ENCODE measurements around the gene TIRAP. TPM values are rescaled to one million over a fixed set of nuclear protein-coding genes. Genes with fewer than 3 reads are reported as not detected.

The TIRAP gene
- total RNA-seq: 1.7 and 5.7 TPM in 2 replicates

GRCh38 chr11:126282736-126283591 lies at the start of gene TIRAP:
Gene TIRAP (plus strand): TSS chr11:126283093. CDS start chr11:126290895, 7,802 bp downstream.

GRCh38 chr11:126268708-126269579 lies 13.9 kb upstream of the TIRAP start, which contains the start of the genes FOXRED1 and SRPRA:
Gene FOXRED1 (plus strand): TSS chr11:126269154. CDS start chr11:126269207, 53 bp downstream.
Gene SRPRA (minus strand): TSS chr11:126268895. CDS start chr11:126268804, 91 bp downstream.

GRCh38 chr11:126303623-126304456 lies 20.9 kb downstream of the TIRAP start, which contains the start of gene DCPS:
Gene DCPS (plus strand): TSS chr11:126304060. CDS start chr11:126304081, 21 bp downstream.

Other genes starting within 250 kb of the TIRAP start
- gene CDON, start 220.2 kb upstream of the TIRAP start, total RNA-seq: 0.58 and 1.8 TPM in 2 replicates
- 19.3 and 19.7 TPM in 2 replicates for gene RPUSD4, start 71.4 kb upstream of the TIRAP start, total RNA-seq
- gene FAM118B, start 71.3 kb upstream of the TIRAP start, total RNA-seq: 30.1 and 31.1 TPM in 2 replicates
- 154 and 181 TPM in 2 replicates for gene SRPRA, start 14.2 kb upstream of the TIRAP start, total RNA-seq
- 22.0 and 38.3 TPM in 2 replicates for gene FOXRED1, start 13.9 kb upstream of the TIRAP start, total RNA-seq
- 32.4 and 32.6 TPM in 2 replicates for gene DCPS, start 21.0 kb downstream of the TIRAP start, total RNA-seq
- gene ST3GAL4, start 72.6 kb downstream of the TIRAP start, total RNA-seq: 26.2 and 32.9 TPM in 2 replicates

All from myometrial cell (primary cell).